Esophagus muscularis mucosa (tissue), 4 donors: ENCODE results near the gene ASPM.

Experiments used
- CTCF ChIP-seq, 3 experiments: fragments of 200-600 bp in 2 of 3; fragments of 450-650 bp in 1 of 3; sonication (generic) in 2 of 3; IDR thresholded peaks; one replicate each; pipeline ENCODE4 v1.5.1; 2017 to 2019; ENCODE audit warnings: antibody characterized with exemption in 3 of 3, mild to moderate bottlenecking in 2 of 3, moderate library complexity in 1 of 3
- EP300 ChIP-seq: sonication (generic); formaldehyde crosslinking; IDR thresholded peaks from one replicate; pipeline ENCODE4 v1.6.1; 2017; ENCODE audit warnings: antibody characterized with exemption
- POLR2A ChIP-seq: fragments of 450-650 bp; IDR thresholded peaks from one replicate; pipeline ENCODE4 v1.6.1; 2017; ENCODE audit warnings: antibody characterized with exemption, moderate library complexity, mild to moderate bottlenecking, low read depth
- POLR2AphosphoS5 ChIP-seq, 2 donors: sonication (generic); formaldehyde crosslinking; IDR thresholded peaks; one replicate each; pipeline ENCODE4 v1.6.1; 2017; ENCODE audit warnings: antibody characterized with exemption in 2 of 2

DNA sequence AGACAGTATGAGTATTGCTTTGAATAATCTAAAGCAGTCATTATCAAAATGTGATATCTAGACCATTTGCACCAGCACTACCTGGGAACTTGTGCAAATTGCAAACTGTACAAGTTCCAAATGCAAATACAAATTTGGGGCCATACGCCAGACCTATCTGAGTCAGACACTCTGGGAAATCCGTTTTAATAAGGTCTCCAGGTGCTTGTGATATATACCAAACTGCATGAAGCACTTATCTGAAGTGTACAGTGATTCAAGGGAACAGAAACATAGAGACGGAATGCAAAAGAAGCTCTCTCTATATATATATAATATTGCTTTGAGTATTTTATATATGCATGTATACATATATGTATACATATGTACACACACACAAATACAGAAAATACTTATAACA, 36.2 kb upstream of the ASPM start:
- no peak for TF ChIP-seq POLR2A
- TF ChIP-seq CTCF (IDR thresholded peaks at IDR 0.05) = no peak
- no peak for TF ChIP-seq EP300
- no peak for TF ChIP-seq POLR2AphosphoS5 (IDR thresholded peaks at IDR 0.05)
